HepG2 (cell line): Measurements from ENCODE around the gene KCNIP4. TPM values are rescaled to one million over a fixed set of nuclear protein-coding genes. Genes with fewer than 3 reads are reported as not detected.

Experiments used
- ATAC-seq: fragments of 200-7000 bp; cut with Tn5 transposase; 3 replicates; pipeline ENCODE4 v1.9.1; 2020; ENCODE audit warnings: mild to moderate bottlenecking, moderate library complexity
- BruUV-seq: library from RNA; stranded (reverse); fragments of 400-500 nt; replicated peaks from 2 replicates; lab custom pipeline; 2021; lab: Mats Ljungman, UMichigan
- CTCF ChIA-PET: fragments of 300-600 bp; formaldehyde crosslinking; extraction: SDS; loops from one replicate; lab custom pipeline; 2021; ENCODE audit warnings: low total read pairs, inconsistent platforms, low intra/inter-chr PET ratio; lab: Yijun Ruan, JAX
- POLR2A ChIA-PET: fragments of 350-600 bp; sonication (Branson Sonifier 250); formaldehyde crosslinking; loops from one replicate; lab custom pipeline; 2020; ENCODE audit warnings: antibody characterized with exemption, inconsistent platforms; lab: Yijun Ruan, JAX
- DNase-seq: peaks from one replicate; pipeline ENCODE4 v3.0.0-alpha.2; 2015; ENCODE audit warnings: low spot score
- FAIRE-seq: peaks from 3 replicates; lab custom pipeline; 2011; peaks lifted over from hg19 to GRCh38; lab: Jason Lieb, UNC
- H2AFZ ChIP-seq: one replicate; pipeline ENCODE4 v1.6.1; 2011; ENCODE audit warnings: low read length, inconsistent platforms
- H3K27ac ChIP-seq: fragments of 300-600 bp; 3 replicates; pipeline ENCODE4 v1.8.0; 2011; ENCODE audit warnings: mixed run types, mild to moderate bottlenecking, mixed read lengths, low read length, inconsistent platforms; ENCODE audit not compliant: insufficient read depth; ENCODE audit errors: extremely low read length
- H3K27me3 ChIP-seq, 2 experiments: fragments of 200-600 bp in 1 of 2; 2 replicates in 1 of 2; 3 replicates in 1 of 2; pipeline versions ENCODE4 v1.6.0 to v1.8.0; 2011; ENCODE audit warnings: low read length in 2 of 2, mild to moderate bottlenecking in 2 of 2, moderate library complexity in 2 of 2, inconsistent platforms in 1 of 2; ENCODE audit not compliant: insufficient read depth in 2 of 2, control insufficient read depth in 1 of 2
- H3K36me3 ChIP-seq, 2 experiments: fragments of 200-600 bp in 1 of 2; replicated peaks in 1 of 2; 2 replicates in 1 of 2; 3 replicates in 1 of 2; pipeline versions ENCODE4 v1.5.1 to v1.8.0; 2011; ENCODE audit warnings: low read length in 2 of 2, inconsistent platforms in 1 of 2; ENCODE audit not compliant: insufficient read depth in 2 of 2, control insufficient read depth in 1 of 2
- H3K4me1 ChIP-seq: 2 replicates; pipeline ENCODE4 v1.5.1; 2012; ENCODE audit warnings: low read length, inconsistent platforms; ENCODE audit not compliant: insufficient read depth
- H3K4me2 ChIP-seq: 2 replicates; pipeline ENCODE4 v1.6.0; 2011; ENCODE audit warnings: low read depth, low read length, inconsistent platforms
- H3K4me3 ChIP-seq, 3 experiments: fragments of 200-600 bp in 1 of 3; sonication (generic), shearing (Covaris generic) in 1 of 3; replicated peaks in 1 of 3; 2 replicates each; pipeline ENCODE4 v1.5.1; 2011 to 2016; ENCODE audit warnings: low read length in 3 of 3, inconsistent platforms in 2 of 3, low read depth in 2 of 3, mild to moderate bottlenecking in 2 of 3, control low read depth in 1 of 3, mixed read lengths in 1 of 3; ENCODE audit not compliant: insufficient read depth in 1 of 3
- H3K79me2 ChIP-seq: one replicate; pipeline ENCODE4 v1.6.1; 2011; ENCODE audit warnings: low read length, inconsistent platforms; ENCODE audit not compliant: insufficient read depth
- H3K9ac ChIP-seq: 2 replicates; pipeline ENCODE4 v1.6.0; 2011; ENCODE audit warnings: mild to moderate bottlenecking, low read depth, low read length, inconsistent platforms; ENCODE audit not compliant: insufficient read depth
- H3K9me3 ChIP-seq: 2 replicates; pipeline ENCODE4 v1.5.1; 2012; ENCODE audit warnings: mild to moderate bottlenecking, low read length
- H4K20me1 ChIP-seq: 2 replicates; pipeline ENCODE4 v1.6.0; 2011; ENCODE audit warnings: inconsistent platforms, mild to moderate bottlenecking, low read length, moderate library complexity; ENCODE audit not compliant: insufficient read depth
- ARNTL ChIP-seq: sonication (generic); formaldehyde crosslinking; IDR thresholded peaks from 2 replicates; pipeline ENCODE4 v1.4.0; 2020; ENCODE audit warnings: mild to moderate bottlenecking, missing genetic modification reagents
- HNF4G ChIP-seq, 2 experiments: sonication (generic) in 1 of 2; formaldehyde crosslinking in 1 of 2; IDR thresholded peaks; 2 replicates each; pipeline versions ENCODE4 v1.4.0 to v1.6.1; 2011 to 2020; ENCODE audit warnings: borderline replicate concordance in 2 of 2, low read depth in 2 of 2, mild to moderate bottlenecking in 2 of 2, low read length in 1 of 2, missing genetic modification reagents in 1 of 2, moderate library complexity in 1 of 2
- MAFG ChIP-seq: sonication (generic); formaldehyde crosslinking; IDR thresholded peaks from 2 replicates; pipeline ENCODE4 v1.5.1; 2020; ENCODE audit warnings: mild to moderate bottlenecking, missing genetic modification reagents
- MEIS2 ChIP-seq: sonication (generic); formaldehyde crosslinking; IDR thresholded peaks from 2 replicates; pipeline ENCODE4 v1.9.0; 2021; ENCODE audit warnings: mild to moderate bottlenecking, missing genetic modification reagents
- MIER3 ChIP-seq: IDR thresholded peaks from 2 replicates; pipeline ENCODE4 v1.6.1; 2016; ENCODE audit warnings: missing compliant biosample characterization, borderline replicate concordance
- NONO ChIP-seq, 2 experiments: fragments of 450-650 bp in 1 of 2; sonication (generic) in 1 of 2; formaldehyde crosslinking in 1 of 2; IDR thresholded peaks in 1 of 2; conservative IDR thresholded peaks in 1 of 2; 2 replicates each; pipeline versions ENCODE4 v1.6.1 to v1.8.0; 2017 to 2022; ENCODE audit warnings: mild to moderate bottlenecking in 1 of 2, missing genetic modification reagents in 1 of 2, moderate library complexity in 1 of 2
- NR3C1 ChIP-seq: sonication (generic); formaldehyde crosslinking; IDR thresholded peaks from 2 replicates; pipeline ENCODE4 v1.4.0; 2020; ENCODE audit warnings: missing genetic modification reagents
- SAP130 ChIP-seq: IDR thresholded peaks from 2 replicates; pipeline ENCODE4 v1.6.1; 2016; ENCODE audit warnings: low read depth
- STAT5B ChIP-seq: sonication (generic); formaldehyde crosslinking; IDR thresholded peaks from 2 replicates; pipeline ENCODE4 v1.4.0; 2020; ENCODE audit warnings: missing genetic modification reagents
- TAF1 ChIP-seq: sonication (generic); formaldehyde crosslinking; IDR thresholded peaks from 2 replicates; pipeline ENCODE4 v1.4.0; 2020; ENCODE audit warnings: missing genetic modification reagents
- TOPORS ChIP-seq: sonication (generic); formaldehyde crosslinking; IDR thresholded peaks from 2 replicates; pipeline ENCODE4 v1.8.0; 2023; ENCODE audit warnings: mild to moderate bottlenecking, missing genetic modification reagents
- ZBTB43 ChIP-seq: sonication (generic); formaldehyde crosslinking; conservative IDR thresholded peaks from 2 replicates; pipeline ENCODE4 v1.4.0; 2020; ENCODE audit warnings: missing genetic modification reagents
- ZNF138 ChIP-seq: sonication (generic); formaldehyde crosslinking; IDR thresholded peaks from 2 replicates; pipeline ENCODE4 v1.5.0; 2020; ENCODE audit warnings: mild to moderate bottlenecking, low read depth, missing genetic modification reagents
- ZNF713 ChIP-seq: sonication (generic); formaldehyde crosslinking; IDR thresholded peaks from 2 replicates; pipeline ENCODE4 v1.4.0; 2020; ENCODE audit warnings: mild to moderate bottlenecking, missing genetic modification reagents
- WGBS: methylation state at CpG from one replicate; pipeline ENCODE4 v1.1.6; 2017; ENCODE audit warnings: low lambda C conversion rate; 5-methylcytosine and 5-hydroxymethylcytosine counted together
- in situ Hi-C: cut with HindIII; loops from 2 replicates; pipeline ENCODE4 v1.10.0; 2017; ENCODE audit warnings: low pct_unique_long_range_greater_than_20kb; ENCODE audit not compliant: extremely low pct_ligation_motif_present
- intact Hi-C: fragments of 100-400 bp; cut with micrococcal nuclease; formaldehyde crosslinking; loops from one replicate; pipeline ENCODE4 v1.10.0; 2022; ENCODE audit not compliant: unreplicated experiment
- polyA plus RNA-seq, 8 experiments: library from polyadenylated mRNA; depleted of rRNA in 3 of 8; stranded (reverse) in 7 of 8; unstranded in 1 of 8; fragments of >200 nt; fragmentation: Illumina TruSeq in 4 of 8; extraction: Trizol in 4 of 8; gene quantifications; 2 replicates each; pipeline versions ENCODE4 v1.2.1 to v1.2.3, GENCODE V29; 2011 to 2016; ENCODE audit warnings: low read depth in 4 of 8, missing spikeins in 1 of 8, mixed read lengths in 1 of 8; ENCODE audit not compliant: insufficient read depth in 1 of 8
- total RNA-seq, 5 experiments: library from RNA; depleted of rRNA; stranded (reverse); fragments of >200 nt; fragmentation: Illumina TruSeq; extraction: Trizol; gene quantifications; 2 replicates each; pipeline ENCODE4 v1.2.3, GENCODE V29; 2016; ENCODE audit warnings: low read depth in 1 of 5
- TF ChIP-seq, protein P1 (sequence below): sonication (generic); formaldehyde crosslinking; conservative IDR thresholded peaks from 2 replicates; pipeline ENCODE4 v1.8.0; 2022; ENCODE audit warnings: mild to moderate bottlenecking, moderate library complexity, missing genetic modification reagents

The KCNIP4 gene
- total and polyA plus RNA-seq, 2 of the 13 experiments (the other 11 are each of a cell fraction or from before 2014, with no cell fraction given), result 0.09 TPM; not detected in 1

DNA sequence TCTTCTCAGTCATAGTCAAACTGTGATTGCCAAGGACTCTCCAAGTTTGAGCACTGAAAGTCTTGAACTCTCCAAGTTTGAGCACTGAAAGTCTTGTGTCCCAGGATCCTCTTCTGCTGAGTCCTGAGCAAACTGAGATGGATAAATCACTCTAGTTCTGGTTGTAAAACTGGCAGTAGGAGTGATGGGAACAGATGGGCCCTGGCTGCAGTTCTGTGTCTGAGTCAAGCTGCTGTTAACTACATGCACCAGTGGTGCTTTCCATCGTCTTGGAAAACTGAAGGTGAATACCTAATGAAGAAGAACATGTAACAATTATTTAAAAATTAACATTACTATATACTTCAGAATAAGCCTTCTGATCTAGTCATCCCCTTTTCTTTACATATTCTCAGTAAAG lies 27.6 kb upstream of the KCNIP4 start (continued):
- TF ChIP-seq MEIS2 (CRISPR knock-in tag), result no peak
- no peak for TF ChIP-seq MIER3
- TF ChIP-seq ZBTB43 (CRISPR knock-in tag), result no peak
- TF ChIP-seq TOPORS (CRISPR knock-in tag), result no peak
- TF ChIP-seq TAF1 (CRISPR knock-in tag), result no peak
- no peak for TF ChIP-seq ZNF138 (CRISPR knock-in tag)

- H2AFZ ChIP-seq, result no peak overlapping the region
- H3K4me2 ChIP-seq, result no peak overlapping the region
- ATAC-seq (no peak), FAIRE-seq (no peak), DNase-seq (no peak)
- H4K20me1 ChIP-seq, result no peaks in the 10 kb centered on the region
- H3K9ac ChIP-seq, result no peak overlapping the region
- ChIA-PET CTCF (no interaction called here), POLR2A (no interaction called here)
- no peaks in the 10 kb centered on the region for H3K27me3 ChIP-seq
- TF ChIP-seq, protein P1, sequence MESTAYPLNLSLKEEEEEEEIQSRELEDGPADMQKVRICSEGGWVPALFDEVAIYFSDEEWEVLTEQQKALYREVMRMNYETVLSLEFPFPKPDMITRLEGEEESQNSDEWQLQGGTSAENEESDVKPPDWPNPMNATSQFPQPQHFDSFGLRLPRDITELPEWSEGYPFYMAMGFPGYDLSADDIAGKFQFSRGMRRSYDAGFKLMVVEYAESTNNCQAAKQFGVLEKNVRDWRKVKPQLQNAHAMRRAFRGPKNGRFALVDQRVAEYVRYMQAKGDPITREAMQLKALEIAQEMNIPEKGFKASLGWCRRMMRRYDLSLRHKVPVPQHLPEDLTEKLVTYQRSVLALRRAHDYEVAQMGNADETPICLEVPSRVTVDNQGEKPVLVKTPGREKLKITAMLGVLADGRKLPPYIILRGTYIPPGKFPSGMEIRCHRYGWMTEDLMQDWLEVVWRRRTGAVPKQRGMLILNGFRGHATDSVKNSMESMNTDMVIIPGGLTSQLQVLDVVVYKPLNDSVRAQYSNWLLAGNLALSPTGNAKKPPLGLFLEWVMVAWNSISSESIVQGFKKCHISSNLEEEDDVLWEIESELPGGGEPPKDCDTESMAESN, result no peak
- TF ChIP-seq ZNF713 (CRISPR knock-in tag) (no peak), SAP130 (CRISPR knock-in tag) (no peak), NONO (IDR thresholded peaks at IDR 0.05) (no peak), NONO (CRISPR knock-in tag; conservative IDR thresholded peaks at IDR 0.05) (no peak), HNF4G (IDR thresholded peaks at IDR 0.05; ENCODE audit: borderline replicate concordance, low read depth, low read length) (no peak), HNF4G (CRISPR knock-in tag; IDR thresholded peaks at IDR 0.05; ENCODE audit: borderline replicate concordance, low read depth) (no peak), MAFG (CRISPR knock-in tag) (no peak), ARNTL (CRISPR knock-in tag) (no peak), NR3C1 (CRISPR knock-in tag) (no peak), STAT5B (no peak)
- no peaks in the 10 kb centered on the region for H3K9me3 ChIP-seq
- in situ Hi-C loops, result no loop called here
- no peaks in the 10 kb centered on the region for H3K79me2 ChIP-seq
- H3K4me3 ChIP-seq, result no peak overlapping the region
- H3K27ac ChIP-seq, result no peak overlapping the region
- H3K36me3 ChIP-seq, result no peaks in the 10 kb centered on the region
- WGBS, result 34% methylated on average over 3 of the region's 3 CpGs
- intact Hi-C loops, result no loop called here
- no TSS peak for BruUV-seq
- no peaks in the 10 kb centered on the region for H3K4me1 ChIP-seq
Observed at GRCh38 chr4:21973850-21974249, 25.3 kb upstream of the KCNIP4 start.
